Measurements from ENCODE around the gene SIRT3. TPM values are rescaled to one million over a fixed set of nuclear protein-coding genes. Genes with fewer than 3 reads are reported as not detected.

Gene SIRT3
- total and polyA plus RNA-seq, 2 of the 13 experiments (the other 11 are each of a cell fraction or from before 2014, with no cell fraction given) = 15.1 to 18.2 TPM

DNA sequence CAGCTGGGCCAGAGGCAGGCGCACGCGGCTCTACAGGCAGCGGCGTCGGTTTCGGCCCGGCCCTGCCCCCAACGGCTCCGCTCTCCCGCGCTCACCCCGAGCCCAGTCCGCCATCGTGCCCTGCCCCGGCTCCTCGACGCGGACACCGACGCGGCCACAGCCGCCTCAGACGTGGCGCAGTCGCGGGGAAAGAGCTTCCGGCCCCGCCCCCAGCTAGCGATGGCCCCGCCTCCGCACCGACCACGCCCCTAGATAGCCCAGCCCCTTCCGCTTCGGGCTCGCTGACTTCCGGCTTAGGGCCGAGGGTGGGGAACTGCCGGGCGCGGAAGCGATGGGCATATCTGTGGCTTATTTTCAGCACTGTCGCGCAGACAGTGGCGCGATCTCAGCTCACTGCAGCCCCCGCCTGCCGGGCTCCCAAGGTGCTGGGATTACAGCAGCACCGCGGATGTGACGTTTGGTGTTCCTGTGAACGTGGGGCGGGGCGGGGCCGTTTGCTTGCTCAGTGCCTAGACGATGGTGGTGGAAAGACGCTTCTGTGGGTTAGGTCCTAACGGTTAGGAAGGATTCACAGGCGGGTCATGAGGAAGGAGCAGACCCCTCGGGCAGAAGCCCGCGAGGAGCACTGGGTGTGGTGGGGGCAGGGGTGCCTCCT is 28.8 kb downstream of the SIRT3 start, which contains the start of the genes BET1L and RIC8A (continued):
- TF ChIP-seq, protein P1, sequence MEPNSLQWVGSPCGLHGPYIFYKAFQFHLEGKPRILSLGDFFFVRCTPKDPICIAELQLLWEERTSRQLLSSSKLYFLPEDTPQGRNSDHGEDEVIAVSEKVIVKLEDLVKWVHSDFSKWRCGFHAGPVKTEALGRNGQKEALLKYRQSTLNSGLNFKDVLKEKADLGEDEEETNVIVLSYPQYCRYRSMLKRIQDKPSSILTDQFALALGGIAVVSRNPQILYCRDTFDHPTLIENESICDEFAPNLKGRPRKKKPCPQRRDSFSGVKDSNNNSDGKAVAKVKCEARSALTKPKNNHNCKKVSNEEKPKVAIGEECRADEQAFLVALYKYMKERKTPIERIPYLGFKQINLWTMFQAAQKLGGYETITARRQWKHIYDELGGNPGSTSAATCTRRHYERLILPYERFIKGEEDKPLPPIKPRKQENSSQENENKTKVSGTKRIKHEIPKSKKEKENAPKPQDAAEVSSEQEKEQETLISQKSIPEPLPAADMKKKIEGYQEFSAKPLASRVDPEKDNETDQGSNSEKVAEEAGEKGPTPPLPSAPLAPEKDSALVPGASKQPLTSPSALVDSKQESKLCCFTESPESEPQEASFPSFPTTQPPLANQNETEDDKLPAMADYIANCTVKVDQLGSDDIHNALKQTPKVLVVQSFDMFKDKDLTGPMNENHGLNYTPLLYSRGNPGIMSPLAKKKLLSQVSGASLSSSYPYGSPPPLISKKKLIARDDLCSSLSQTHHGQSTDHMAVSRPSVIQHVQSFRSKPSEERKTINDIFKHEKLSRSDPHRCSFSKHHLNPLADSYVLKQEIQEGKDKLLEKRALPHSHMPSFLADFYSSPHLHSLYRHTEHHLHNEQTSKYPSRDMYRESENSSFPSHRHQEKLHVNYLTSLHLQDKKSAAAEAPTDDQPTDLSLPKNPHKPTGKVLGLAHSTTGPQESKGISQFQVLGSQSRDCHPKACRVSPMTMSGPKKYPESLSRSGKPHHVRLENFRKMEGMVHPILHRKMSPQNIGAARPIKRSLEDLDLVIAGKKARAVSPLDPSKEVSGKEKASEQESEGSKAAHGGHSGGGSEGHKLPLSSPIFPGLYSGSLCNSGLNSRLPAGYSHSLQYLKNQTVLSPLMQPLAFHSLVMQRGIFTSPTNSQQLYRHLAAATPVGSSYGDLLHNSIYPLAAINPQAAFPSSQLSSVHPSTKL (CRISPR knock-in tag; IDR thresholded peaks at IDR 0.05) = peak; percentile 29; the same call in 1 of the 2 replicates
- TF ChIP-seq FOSL1 (CRISPR knock-in tag; IDR thresholded peaks at IDR 0.05; ENCODE audit: borderline replicate concordance) (no peak), SP1 (IDR thresholded peaks at IDR 0.05) (no peak), SP1 (CRISPR knock-in tag; IDR thresholded peaks at IDR 0.05) (peak; percentile 94), KLF13 (CRISPR knock-in tag; IDR thresholded peaks at IDR 0.05) (no peak), HINFP (CRISPR knock-in tag; IDR thresholded peaks at IDR 0.05; ENCODE audit: low read depth) (no peak; the same call in 1 of the 2 replicates), PAF1 (CRISPR knock-in tag; IDR thresholded peaks at IDR 0.05) (no peak), MTF2 (CRISPR knock-in tag; IDR thresholded peaks at IDR 0.05; ENCODE audit: borderline replicate concordance) (no peak), NR0B2 (CRISPR knock-in tag; IDR thresholded peaks at IDR 0.05) (no peak; the same call in 1 of the 2 replicates)
- TF ChIP-seq, protein P2, sequence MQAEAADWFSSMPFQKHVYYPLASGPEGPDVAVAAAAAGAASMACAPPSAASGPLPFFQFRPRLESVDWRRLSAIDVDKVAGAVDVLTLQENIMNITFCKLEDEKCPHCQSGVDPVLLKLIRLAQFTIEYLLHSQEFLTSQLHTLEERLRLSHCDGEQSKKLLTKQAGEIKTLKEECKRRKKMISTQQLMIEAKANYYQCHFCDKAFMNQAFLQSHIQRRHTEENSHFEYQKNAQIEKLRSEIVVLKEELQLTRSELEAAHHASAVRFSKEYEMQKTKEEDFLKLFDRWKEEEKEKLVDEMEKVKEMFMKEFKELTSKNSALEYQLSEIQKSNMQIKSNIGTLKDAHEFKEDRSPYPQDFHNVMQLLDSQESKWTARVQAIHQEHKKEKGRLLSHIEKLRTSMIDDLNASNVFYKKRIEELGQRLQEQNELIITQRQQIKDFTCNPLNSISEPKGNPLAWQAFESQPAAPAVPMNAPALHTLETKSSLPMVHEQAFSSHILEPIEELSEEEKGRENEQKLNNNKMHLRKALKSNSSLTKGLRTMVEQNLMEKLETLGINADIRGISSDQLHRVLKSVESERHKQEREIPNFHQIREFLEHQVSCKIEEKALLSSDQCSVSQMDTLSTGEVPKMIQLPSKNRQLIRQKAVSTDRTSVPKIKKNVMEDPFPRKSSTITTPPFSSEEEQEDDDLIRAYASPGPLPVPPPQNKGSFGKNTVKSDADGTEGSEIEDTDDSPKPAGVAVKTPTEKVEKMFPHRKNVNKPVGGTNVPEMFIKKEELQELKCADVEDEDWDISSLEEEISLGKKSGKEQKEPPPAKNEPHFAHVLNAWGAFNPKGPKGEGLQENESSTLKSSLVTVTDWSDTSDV (CRISPR knock-in tag; IDR thresholded peaks at IDR 0.05) = no peak
- TF ChIP-seq, protein P3, sequence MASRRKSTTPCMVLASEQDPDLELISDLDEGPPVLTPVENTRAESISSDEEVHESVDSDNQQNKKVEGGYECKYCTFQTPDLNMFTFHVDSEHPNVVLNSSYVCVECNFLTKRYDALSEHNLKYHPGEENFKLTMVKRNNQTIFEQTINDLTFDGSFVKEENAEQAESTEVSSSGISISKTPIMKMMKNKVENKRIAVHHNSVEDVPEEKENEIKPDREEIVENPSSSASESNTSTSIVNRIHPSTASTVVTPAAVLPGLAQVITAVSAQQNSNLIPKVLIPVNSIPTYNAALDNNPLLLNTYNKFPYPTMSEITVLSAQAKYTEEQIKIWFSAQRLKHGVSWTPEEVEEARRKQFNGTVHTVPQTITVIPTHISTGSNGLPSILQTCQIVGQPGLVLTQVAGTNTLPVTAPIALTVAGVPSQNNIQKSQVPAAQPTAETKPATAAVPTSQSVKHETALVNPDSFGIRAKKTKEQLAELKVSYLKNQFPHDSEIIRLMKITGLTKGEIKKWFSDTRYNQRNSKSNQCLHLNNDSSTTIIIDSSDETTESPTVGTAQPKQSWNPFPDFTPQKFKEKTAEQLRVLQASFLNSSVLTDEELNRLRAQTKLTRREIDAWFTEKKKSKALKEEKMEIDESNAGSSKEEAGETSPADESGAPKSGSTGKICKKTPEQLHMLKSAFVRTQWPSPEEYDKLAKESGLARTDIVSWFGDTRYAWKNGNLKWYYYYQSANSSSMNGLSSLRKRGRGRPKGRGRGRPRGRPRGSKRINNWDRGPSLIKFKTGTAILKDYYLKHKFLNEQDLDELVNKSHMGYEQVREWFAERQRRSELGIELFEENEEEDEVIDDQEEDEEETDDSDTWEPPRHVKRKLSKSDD (CRISPR knock-in tag; IDR thresholded peaks at IDR 0.05; ENCODE audit: low read depth) = peak; percentile 62; the same call in 1 of the 2 replicates
